CD4-positive, alpha-beta T cell treated with Interleukin-15 for 4 hours (primary cell): ENCODE measurements around the gene MYLK.

Experiments
- DNase-seq: peaks from one replicate; pipeline ENCODE4 v3.0.0-alpha.2; 2020; ENCODE audit warnings: low spot score

Gene MYLK

GRCh38 chr3:123644358-123644757 lies 239.8 kb downstream of the MYLK start:
- DNase-seq: no peak

GRCh38 chr3:123642957-123643330 lies 241.2 kb downstream of the MYLK start:
- DNase-seq: no peak

GRCh38 chr3:123642182-123642956 lies 241.8 kb downstream of the MYLK start:
- DNase-seq: peak; percentile 30

- DNase-seq: no peak
These were observed 242.6 kb downstream of the MYLK start for GRCh38 chr3:123641505-123641904.

- no peak for DNase-seq
These were observed 243.2 kb downstream of the MYLK start for GRCh38 chr3:123640740-123641462.

- no peak for DNase-seq
These were observed 243.8 kb downstream of the MYLK start for GRCh38 chr3:123640311-123640710.

- no peak for DNase-seq
These were observed 245.0 kb downstream of the MYLK start for GRCh38 chr3:123638936-123639689.

- no peak for DNase-seq
These were observed 246.3 kb downstream of the MYLK start for GRCh38 chr3:123637841-123638240.

GRCh38 chr3:123637131-123637530 lies 247.0 kb downstream of the MYLK start:
- DNase-seq: no peak

- DNase-seq: no peak
These were observed 247.7 kb downstream of the MYLK start for GRCh38 chr3:123636431-123636841.

GRCh38 chr3:123635717-123636116 lies 248.4 kb downstream of the MYLK start:
- DNase-seq: no peak

- DNase-seq: no peak
These were observed 248.9 kb downstream of the MYLK start for GRCh38 chr3:123635217-123635616.

- DNase-seq: no peak
These were observed 249.7 kb downstream of the MYLK start for GRCh38 chr3:123634149-123635051.

GRCh38 chr3:123633530-123633929 lies 250.6 kb downstream of the MYLK start:
- DNase-seq: no peak

GRCh38 chr3:123632161-123632655 lies 251.9 kb downstream of the MYLK start:
- no peak for DNase-seq

GRCh38 chr3:123629747-123630047 lies 254.4 kb downstream of the MYLK start:
- no peak for DNase-seq

- no peak for DNase-seq
These were observed 255.0 kb downstream of the MYLK start for GRCh38 chr3:123628996-123629746.

GRCh38 chr3:123627673-123628670 lies 256.2 kb downstream of the MYLK start:
- DNase-seq: no peak

- no peak for DNase-seq
These were observed 257.3 kb downstream of the MYLK start for GRCh38 chr3:123626881-123627280.

- no peak for DNase-seq
These were observed 259.8 kb downstream of the MYLK start for GRCh38 chr3:123624302-123624701.
